GM12878 (cell line): ENCODE data around the gene DGLUCY. TPM values are rescaled to one million over a fixed set of nuclear protein-coding genes. Genes with fewer than 3 reads are reported as not detected.

Experiments
- ATAC-seq: fragments of 200-7000 bp; cut with Tn5 transposase; 3 replicates; pipeline ENCODE4 v1.9.1; 2020; ENCODE audit warnings: mild to moderate bottlenecking, moderate library complexity
- BruUV-seq: library from RNA; stranded (reverse); fragments of 400-500 nt; replicated peaks from 2 replicates; lab custom pipeline; 2021; lab: Mats Ljungman, UMichigan
- CTCF ChIA-PET: fragments of 300-600 bp; sonication (Branson Sonifier 250); formaldehyde crosslinking; extraction: SDS; loops from one replicate; lab custom pipeline; 2021; ENCODE audit warnings: inconsistent platforms; lab: Yijun Ruan, JAX
- POLR2A ChIA-PET: fragments of 350-600 bp; formaldehyde crosslinking; extraction: SDS; loops from one replicate; lab custom pipeline; 2021; ENCODE audit warnings: inconsistent platforms; lab: Charles Lee
- RAD21 ChIA-PET: fragments of 300-600 bp; sonication (Branson Sonifier 250); formaldehyde crosslinking; loops from one replicate; lab custom pipeline; 2023; ENCODE audit warnings: antibody characterized with exemption; ENCODE audit not compliant: unreplicated experiment; lab: Charles Lee
- SMC1A ChIA-PET: fragments of 300-600 bp; sonication (Branson Sonifier 250); formaldehyde crosslinking; loops from one replicate; lab custom pipeline; 2023; ENCODE audit not compliant: unreplicated experiment, uncharacterized antibody; lab: Charles Lee
- DNase-seq: peaks from one replicate; pipeline ENCODE4 v3.0.0-alpha.2; 2011; ENCODE audit warnings: low read depth, low spot score
- FAIRE-seq: peaks from 3 replicates; lab custom pipeline; 2011; peaks lifted over from hg19 to GRCh38; lab: Jason Lieb, UNC
- H2AFZ ChIP-seq: 2 replicates; pipeline ENCODE4 v1.6.0; 2011; ENCODE audit warnings: low read depth, low read length, control low read depth; ENCODE audit not compliant: control insufficient read depth
- H3K27ac ChIP-seq: 2 replicates; pipeline ENCODE4 v1.5.1; 2011; ENCODE audit warnings: control low read depth; ENCODE audit not compliant: control insufficient read depth, insufficient read depth
- H3K27me3 ChIP-seq, 2 experiments: replicated peaks in 1 of 2; 2 replicates each; pipeline versions ENCODE4 v1.6.0 to v1.6.1; 2011; ENCODE audit warnings: low read length in 1 of 2; ENCODE audit not compliant: control insufficient read depth in 2 of 2, insufficient read depth in 2 of 2
- H3K36me3 ChIP-seq, 2 experiments: 2 replicates each; pipeline ENCODE4 v1.5.1; 2011; ENCODE audit warnings: low read length in 1 of 2; ENCODE audit not compliant: control insufficient read depth in 2 of 2, insufficient read depth in 2 of 2
- H3K4me1 ChIP-seq: 2 replicates; pipeline ENCODE4 v1.6.1; 2011; ENCODE audit warnings: mild to moderate bottlenecking, low read length, moderate library complexity, mixed read lengths; ENCODE audit not compliant: control insufficient read depth, insufficient read depth
- H3K4me2 ChIP-seq: 2 replicates; pipeline ENCODE4 v1.6.0; 2011; ENCODE audit warnings: control low read depth; ENCODE audit not compliant: control insufficient read depth, insufficient read depth
- H3K4me3 ChIP-seq: fragments of 200-600 bp; sonication (generic); 2 replicates; pipeline ENCODE4 v1.5.1; 2016
- H3K79me2 ChIP-seq: 2 replicates; pipeline ENCODE4 v1.6.0; 2011; ENCODE audit warnings: low read length; ENCODE audit not compliant: control insufficient read depth, insufficient read depth
- H3K9ac ChIP-seq: 2 replicates; pipeline ENCODE4 v1.8.0; 2011; ENCODE audit warnings: low read length, control low read depth, mixed read lengths; ENCODE audit not compliant: control insufficient read depth, insufficient read depth
- H3K9me3 ChIP-seq: replicated peaks from 3 replicates; pipeline ENCODE4 v1.5.1; 2011; ENCODE audit warnings: mild to moderate bottlenecking, low read length; ENCODE audit not compliant: control insufficient read depth, insufficient read depth
- H4K20me1 ChIP-seq: 2 replicates; pipeline ENCODE4 v1.6.0; 2011; ENCODE audit not compliant: control insufficient read depth, insufficient read depth
- GATAD2B ChIP-seq: fragments of 450-650 bp; conservative IDR thresholded peaks from 2 replicates; pipeline ENCODE4 v1.6.1; 2017; ENCODE audit warnings: low read depth, mild to moderate bottlenecking, moderate library complexity
- LARP7 ChIP-seq: fragments of 450-650 bp; IDR thresholded peaks from 2 replicates; pipeline ENCODE4 v1.6.1; 2017; ENCODE audit warnings: mild to moderate bottlenecking
- MTA2 ChIP-seq: fragments of 450-650 bp; IDR thresholded peaks from 2 replicates; pipeline ENCODE4 v1.6.1; 2016; ENCODE audit warnings: low read depth, mild to moderate bottlenecking, moderate library complexity
- MXI1 ChIP-seq: fragments of 150-350 bp; IDR thresholded peaks from 2 replicates; pipeline ENCODE4 v1.6.1; 2011; ENCODE audit warnings: low read depth, mild to moderate bottlenecking, inconsistent platforms, low read length, improper control_type of control experiment
- NFIC ChIP-seq: IDR thresholded peaks from 2 replicates; pipeline ENCODE4 v1.6.1; 2012; ENCODE audit warnings: low read depth, mild to moderate bottlenecking, inconsistent platforms, low read length, moderate library complexity
- NR2C2 ChIP-seq: IDR thresholded peaks from 2 replicates; pipeline ENCODE4 v1.6.1; 2011; ENCODE audit warnings: borderline replicate concordance, low read depth; ENCODE audit not compliant: control insufficient read depth, insufficient read length
- RAD51 ChIP-seq: fragments of 450-650 bp; IDR thresholded peaks from 2 replicates; pipeline ENCODE4 v1.6.1; 2016; ENCODE audit warnings: moderate library complexity, mild to moderate bottlenecking, inconsistent platforms
- SPI1 ChIP-seq: IDR thresholded peaks from 2 replicates; pipeline ENCODE4 v1.6.1; 2011; ENCODE audit warnings: low read depth, mild to moderate bottlenecking, low read length, moderate library complexity, borderline replicate concordance; ENCODE audit not compliant: insufficient read depth
- STAT3 ChIP-seq: IDR thresholded peaks from 2 replicates; pipeline ENCODE4 v1.6.1; 2011; ENCODE audit warnings: low read depth, low read length, improper control_type of control experiment
- ZNF592 ChIP-seq: fragments of 450-650 bp; IDR thresholded peaks from 2 replicates; pipeline ENCODE4 v1.6.1; 2017; ENCODE audit warnings: mild to moderate bottlenecking, moderate library complexity
- in situ Hi-C: fragments of 300-500 bp; cut with MboI; formaldehyde crosslinking; loops from 9 replicates; pipeline ENCODE4 v1.14.3; 2018; ENCODE audit warnings: mixed read lengths
- intact Hi-C: fragments of 100-400 bp; cut with micrococcal nuclease; formaldehyde crosslinking; loops from one replicate; pipeline ENCODE4 v1.14.2; 2022; ENCODE audit not compliant: unreplicated experiment
- polyA plus RNA-seq, 11 experiments: library from polyadenylated mRNA; depleted of rRNA in 4 of 11; unstranded in 6 of 11; stranded (reverse) in 5 of 11; fragments of >200 nt; fragmentation: Nextera tagmentation in 4 of 11; fragmentation: Illumina TruSeq in 1 of 11; extraction: Ambion mirVana in 4 of 11; extraction: Trizol in 1 of 11; gene quantifications; 1 replicate in 1 of 11; 2 replicates in 10 of 11; pipeline versions ENCODE4 v1.2.1 to v1.2.3, GENCODE V29; 2011 to 2016; ENCODE audit warnings: inconsistent platforms in 2 of 11, missing spikeins in 2 of 11, low read depth in 1 of 11
- total RNA-seq, 4 experiments: library from RNA; depleted of rRNA in 3 of 4; stranded (reverse); fragments of >200 nt in 3 of 4; fragmentation: Illumina TruSeq in 1 of 4; extraction: Trizol in 1 of 4; gene quantifications; 2 replicates each; pipeline versions ENCODE4 v1.2.1 to v1.2.3, GENCODE V29; 2013 to 2021

Gene DGLUCY
- total and polyA plus RNA-seq, 10 of the 15 experiments (the other 5 are each of a cell fraction or from before 2014, with no cell fraction given): 15.0 to 70.3 (median 55.1) TPM

GRCh38 chr14:91197631-91198030 lies 83.8 kb downstream of the DGLUCY start:
- H3K27me3 ChIP-seq: no peaks in the 10 kb centered on the region
- no peak overlapping the region for H3K4me2 ChIP-seq
- no peak for FAIRE-seq
- no peaks in the 10 kb centered on the region for H4K20me1 ChIP-seq
- RAD21 ChIA-PET: no interaction called here
- intact Hi-C loops (no loop called here), in situ Hi-C loops (no loop called here)
- H3K27ac ChIP-seq: no peak overlapping the region
- H3K9me3 ChIP-seq: no peaks in the 10 kb centered on the region; the same call in 2 of the 3 replicates
- no peak overlapping the region for H3K9ac ChIP-seq
- no peaks in the 10 kb centered on the region for H3K79me2 ChIP-seq
- no peak overlapping the region for H3K4me3 ChIP-seq
- CTCF ChIA-PET: no interaction called here
- POLR2A ChIA-PET: no interaction called here
- SMC1A ChIA-PET: no interaction called here
- no peak overlapping the region for H2AFZ ChIP-seq
- TF ChIP-seq RAD51 (no peak), ZNF592 (no peak), NFIC (no peak), NR2C2 (no peak), STAT3 (no peak), LARP7 (no peak), SPI1 (no peak), GATAD2B (no peak), MXI1 (no peak), MTA2 (no peak)
- DNase-seq: no peak
- no peaks in the 10 kb centered on the region for H3K4me1 ChIP-seq
- ATAC-seq: no peak
- BruUV-seq: no TSS peak
- peaks cover 9 to 23% of the 10 kb centered on the region in 2 experiments for H3K36me3 ChIP-seq
